ENCODE data around the gene NUMBL.

The NUMBL gene

DNA sequence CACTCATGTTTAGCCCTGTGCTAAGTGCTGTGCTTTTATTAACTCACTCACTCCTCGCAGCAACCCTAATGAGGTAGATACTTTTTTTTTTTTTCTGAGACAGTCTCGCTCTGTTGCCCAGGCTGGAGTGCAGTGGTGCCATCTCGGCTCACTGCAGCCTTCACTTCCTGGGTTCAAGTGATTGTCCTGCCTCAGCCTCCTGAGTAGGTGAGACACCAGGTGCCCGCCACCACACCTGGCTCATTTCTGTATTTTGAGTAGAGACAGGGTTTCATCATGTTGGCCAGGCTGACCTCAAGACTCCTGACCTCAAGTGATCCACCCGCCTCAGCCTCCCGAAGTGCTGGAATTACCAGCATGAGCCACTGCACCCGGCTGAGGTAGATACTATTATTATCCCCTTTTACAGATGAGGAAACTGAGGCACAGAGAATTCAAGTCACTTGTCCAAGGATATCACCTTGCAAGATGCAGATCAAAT is 29.0 kb upstream of the NUMBL start:
- H3K27ac Mint-ChIP-seq: peak overlapping the region; percentile 47

DNA sequence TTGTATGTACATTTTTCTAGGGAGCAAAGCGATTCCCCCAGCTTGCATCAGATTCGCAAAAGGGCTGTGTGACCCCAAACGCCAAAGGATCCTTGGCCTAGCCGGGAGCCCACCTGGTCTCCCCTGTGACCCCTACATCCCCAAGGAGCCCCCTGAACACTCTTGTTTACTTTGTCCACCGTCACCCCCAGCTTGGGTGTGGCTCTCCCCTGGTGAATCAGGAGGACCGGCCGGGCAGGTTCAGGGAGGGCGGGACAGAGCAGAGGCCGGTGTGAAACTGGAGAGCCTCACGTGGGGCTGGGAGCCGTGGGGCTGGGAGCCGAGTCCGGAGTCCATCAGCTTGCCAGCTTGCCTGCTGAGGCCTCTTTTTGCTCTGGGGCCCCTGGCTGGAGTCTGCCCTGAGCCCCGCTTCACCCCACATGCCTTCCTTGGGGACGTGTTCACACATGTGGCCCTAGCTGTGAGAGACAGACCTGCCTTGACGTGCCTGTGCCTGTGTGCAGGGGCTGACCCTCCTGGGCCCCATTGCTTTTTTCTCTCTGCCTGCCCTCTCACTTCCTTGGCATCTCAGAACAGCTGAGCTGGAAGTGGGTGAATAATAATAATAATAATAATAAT is 28.4 kb upstream of the NUMBL start:
- no peak for ATAC-seq
- Mint-ChIP-seq H3K4me1 (peaks cover 78% of the 10 kb centered on the region), H3K36me3 (peaks cover 37% of the 10 kb centered on the region), H3K4me3 (peak overlapping the region; percentile 77), H3K9me3 (no peaks in the 10 kb centered on the region), H3K27me3 (no peaks in the 10 kb centered on the region), H3K27ac (peak overlapping the region; percentile 47)

More for the DNA sequence above, 29.0 kb upstream of the NUMBL start:
- no peaks in the 10 kb centered on the region for H3K9me3 Mint-ChIP-seq
- no peaks in the 10 kb centered on the region for H3K27me3 Mint-ChIP-seq
- no peak for ATAC-seq
- H3K4me3 Mint-ChIP-seq: peak overlapping the region; percentile 77
- peaks cover 41% of the 10 kb centered on the region for H3K36me3 Mint-ChIP-seq
- peaks cover 72% of the 10 kb centered on the region for H3K4me1 Mint-ChIP-seq

DNA sequence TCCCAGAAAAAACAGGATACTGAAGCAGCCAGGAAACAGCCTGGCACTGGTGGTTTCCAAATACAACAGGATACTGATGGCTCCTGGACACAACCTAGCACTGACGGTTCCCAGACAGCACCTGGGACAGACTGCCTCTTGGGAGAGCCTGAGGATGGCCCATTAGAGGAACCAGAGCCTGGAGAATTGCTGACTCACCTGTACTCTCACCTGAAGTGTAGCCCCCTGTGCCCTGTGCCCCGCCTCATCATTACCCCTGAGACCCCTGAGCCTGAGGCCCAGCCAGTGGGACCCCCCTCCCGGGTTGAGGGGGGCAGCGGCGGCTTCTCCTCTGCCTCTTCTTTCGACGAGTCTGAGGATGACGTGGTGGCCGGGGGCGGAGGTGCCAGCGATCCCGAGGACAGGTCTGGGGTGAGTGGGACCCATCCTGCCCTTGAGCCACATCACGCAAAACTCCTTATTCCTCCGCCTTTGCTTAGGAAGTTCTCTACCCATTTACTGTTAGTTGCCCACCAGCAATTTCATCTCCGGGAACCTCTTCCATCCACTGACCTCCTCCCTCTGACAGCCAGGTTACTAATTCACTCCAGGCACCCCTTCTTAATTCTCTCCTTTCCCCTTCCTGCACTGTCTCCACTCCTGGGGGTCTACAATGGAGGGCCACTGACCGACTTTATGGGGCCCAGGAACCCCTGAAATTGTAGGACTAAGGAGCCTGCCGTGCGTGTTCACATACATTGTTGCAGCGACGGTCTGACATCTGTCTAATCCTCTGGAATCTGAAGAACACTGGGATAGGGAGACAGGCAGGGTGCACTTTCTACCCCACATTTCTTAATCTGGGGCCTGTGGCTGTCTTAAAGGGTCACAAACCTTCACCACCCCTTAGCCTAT is 27.7 kb upstream of the NUMBL start:
- Mint-ChIP-seq H3K27ac (peak overlapping the region; percentile 83), H3K9me3 (no peaks in the 10 kb centered on the region), H3K4me3 (peak overlapping the region; percentile 77), H3K4me1 (peaks cover 75% of the 10 kb centered on the region), H3K27me3 (no peaks in the 10 kb centered on the region), H3K36me3 (peaks cover 34% of the 10 kb centered on the region)
- ATAC-seq: no peak

DNA sequence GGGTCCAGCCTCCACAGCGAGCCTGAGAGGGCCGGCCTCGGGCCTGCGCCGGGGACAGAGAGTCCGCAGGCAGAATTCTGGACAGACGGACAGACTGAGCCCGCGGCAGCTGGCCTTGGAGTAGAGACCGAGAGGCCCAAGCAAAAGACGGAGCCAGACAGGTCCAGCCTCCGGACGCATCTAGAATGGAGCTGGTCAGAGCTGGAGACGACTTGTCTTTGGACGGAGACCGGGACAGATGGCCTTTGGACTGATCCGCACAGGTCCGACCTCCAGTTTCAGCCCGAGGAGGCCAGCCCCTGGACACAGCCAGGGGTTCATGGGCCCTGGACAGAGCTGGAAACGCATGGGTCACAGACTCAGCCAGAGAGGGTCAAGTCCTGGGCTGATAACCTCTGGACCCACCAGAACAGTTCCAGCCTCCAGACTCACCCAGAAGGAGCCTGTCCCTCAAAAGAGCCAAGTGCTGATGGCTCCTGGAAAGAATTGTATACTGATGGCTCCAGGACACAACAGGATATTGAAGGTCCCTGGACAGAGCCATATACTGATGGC is 27.0 kb upstream of the NUMBL start:
- Mint-ChIP-seq H3K9me3 (no peaks in the 10 kb centered on the region), H3K4me1 (peaks cover 70% of the 10 kb centered on the region), H3K36me3 (peaks cover 26% of the 10 kb centered on the region), H3K27me3 (no peaks in the 10 kb centered on the region), H3K4me3 (peak overlapping the region; percentile 77), H3K27ac (peak overlapping the region; percentile 83)
- no peak for ATAC-seq

DNA sequence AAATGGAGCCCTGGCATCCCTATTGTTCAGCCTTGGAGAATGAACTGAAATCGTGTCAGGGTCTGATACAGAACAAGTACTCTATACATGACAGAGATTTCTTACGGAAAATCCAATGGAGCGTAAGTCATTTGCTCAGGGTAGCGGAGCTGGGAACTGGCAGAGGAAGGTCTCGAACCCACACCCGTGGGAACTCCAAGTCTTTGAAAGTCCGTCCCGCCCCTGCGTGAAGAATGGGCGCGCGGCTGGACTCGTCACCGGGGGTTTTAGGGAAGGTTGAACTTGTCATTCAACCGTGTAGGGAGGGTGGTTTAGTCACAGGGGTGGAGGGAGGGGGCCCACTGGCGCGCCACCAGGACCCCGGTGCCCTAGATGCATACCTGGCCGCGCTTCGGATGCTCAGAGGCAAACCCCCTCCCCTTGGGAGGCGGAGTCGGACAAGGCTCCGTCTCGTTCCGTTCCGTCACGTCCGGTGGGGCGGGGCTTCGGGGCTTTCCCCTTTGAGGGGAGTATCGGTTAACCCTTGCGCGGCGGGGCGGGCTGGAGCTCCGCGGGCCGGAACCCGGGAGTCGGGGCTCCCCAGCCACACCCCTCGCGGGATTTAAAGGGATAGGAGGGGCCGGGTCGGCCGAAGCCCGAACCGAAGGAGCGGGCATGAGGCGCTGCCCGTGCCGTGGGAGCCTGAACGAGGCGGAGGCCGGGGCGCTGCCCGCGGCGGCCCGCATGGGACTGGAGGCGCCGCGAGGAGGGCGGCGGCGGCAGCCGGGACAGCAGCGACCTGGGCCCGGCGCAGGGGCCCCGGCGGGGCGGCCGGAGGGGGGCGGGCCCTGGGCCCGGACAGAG is 26.3 kb upstream of the NUMBL start, which contains the start of the genes COQ8B and ITPKC:
TSS of gene COQ8B (minus strand) at position 405 of the 843 bp plus-strand sequence. CDS start 2,254 bp downstream, outside the sequence.
TSS of gene ITPKC (plus strand) at position 631 of the 843 bp plus-strand sequence. CDS start at position 655, 24 bp downstream.
- Mint-ChIP-seq H3K36me3 (peaks cover 21% of the 10 kb centered on the region), H3K4me1 (peaks cover 63% of the 10 kb centered on the region), H3K27ac (peak within 1 kb of the TSS; percentile 83), H3K4me3 (peak within 1 kb of the TSS; percentile 84), H3K9me3 (no peaks in the 10 kb centered on the region), H3K27me3 (no peaks in the 10 kb centered on the region)
- peak; percentile 92 for ATAC-seq

DNA sequence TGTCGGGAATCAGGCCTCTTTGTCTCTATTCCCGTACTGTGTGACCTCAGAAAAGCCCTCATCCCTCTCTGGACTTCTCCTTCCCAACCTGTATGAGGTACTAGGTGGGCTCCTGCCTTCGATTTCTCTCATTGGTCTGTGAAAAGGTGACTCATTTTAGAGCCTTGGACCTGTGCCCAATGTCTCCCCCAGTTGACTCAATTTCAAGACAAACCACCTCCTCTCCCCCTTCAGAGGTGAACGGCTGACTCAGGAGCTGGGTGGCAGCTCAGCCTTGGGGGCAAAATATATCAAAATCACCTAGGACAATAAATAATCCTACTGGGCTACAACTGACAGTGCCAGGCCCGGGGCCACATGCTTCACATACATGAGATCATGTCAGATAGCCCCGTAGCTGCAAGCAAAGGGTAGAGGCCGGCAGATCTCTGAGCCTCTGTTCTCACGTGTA is 25.6 kb upstream of the NUMBL start:
- peaks cover 21% of the 10 kb centered on the region for H3K36me3 Mint-ChIP-seq
- peak overlapping the region; percentile 84 for H3K4me3 Mint-ChIP-seq
- H3K9me3 Mint-ChIP-seq: no peaks in the 10 kb centered on the region
- peaks cover 62% of the 10 kb centered on the region for H3K4me1 Mint-ChIP-seq
- peak overlapping the region; percentile 83 for H3K27ac Mint-ChIP-seq
- H3K27me3 Mint-ChIP-seq: no peaks in the 10 kb centered on the region
- no peak for ATAC-seq

DNA sequence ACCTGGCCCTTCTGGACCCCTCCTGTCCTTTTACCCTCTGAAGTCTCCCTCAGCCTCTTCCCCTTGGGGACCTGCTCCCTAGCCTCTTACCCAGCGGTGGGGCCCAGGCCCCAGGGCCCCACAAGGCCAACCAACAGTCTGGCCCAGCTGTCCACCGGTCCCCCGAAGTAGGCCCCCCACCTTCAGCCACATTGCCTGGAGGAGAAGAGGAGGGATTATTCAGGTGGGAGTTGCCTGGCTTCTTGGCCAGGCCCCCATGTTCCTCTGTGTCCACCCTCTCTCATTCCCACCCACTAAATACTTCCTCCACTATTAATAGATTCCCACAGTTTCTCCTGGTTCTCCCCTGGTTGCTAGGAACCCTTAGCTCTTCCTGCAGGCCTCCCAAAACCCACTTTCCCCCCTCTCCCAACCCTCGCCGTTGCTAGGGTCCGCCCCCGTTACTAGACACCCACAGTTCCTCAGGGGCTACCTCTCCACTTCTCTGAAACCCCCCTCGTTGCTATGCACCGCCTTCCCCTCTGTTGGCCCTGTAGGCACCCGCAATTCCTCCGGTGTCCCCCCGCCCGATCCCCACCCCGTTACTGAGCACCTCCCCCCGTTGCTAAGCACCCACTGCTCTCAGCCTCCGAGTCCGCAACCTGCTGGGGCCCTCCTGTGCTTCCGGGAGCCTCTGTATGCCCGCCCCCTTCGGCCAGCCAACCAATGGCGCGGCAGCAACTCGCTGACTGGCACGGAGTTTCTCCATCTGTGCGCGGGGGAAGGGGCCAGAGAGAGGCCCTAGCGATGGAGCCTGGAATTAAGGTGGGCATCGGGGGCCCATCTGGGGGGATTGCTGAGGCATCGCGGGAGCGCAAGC is 24.2 kb upstream of the NUMBL start:
- peak; percentile 88 for ATAC-seq
- no peaks in the 10 kb centered on the region for H3K27me3 Mint-ChIP-seq
- H3K9me3 Mint-ChIP-seq: no peaks in the 10 kb centered on the region
- peak overlapping the region; percentile 84 for H3K4me3 Mint-ChIP-seq
- peak overlapping the region; percentile 83 for H3K27ac Mint-ChIP-seq
- peaks cover 25% of the 10 kb centered on the region for H3K36me3 Mint-ChIP-seq
- peaks cover 55% of the 10 kb centered on the region for H3K4me1 Mint-ChIP-seq

DNA sequence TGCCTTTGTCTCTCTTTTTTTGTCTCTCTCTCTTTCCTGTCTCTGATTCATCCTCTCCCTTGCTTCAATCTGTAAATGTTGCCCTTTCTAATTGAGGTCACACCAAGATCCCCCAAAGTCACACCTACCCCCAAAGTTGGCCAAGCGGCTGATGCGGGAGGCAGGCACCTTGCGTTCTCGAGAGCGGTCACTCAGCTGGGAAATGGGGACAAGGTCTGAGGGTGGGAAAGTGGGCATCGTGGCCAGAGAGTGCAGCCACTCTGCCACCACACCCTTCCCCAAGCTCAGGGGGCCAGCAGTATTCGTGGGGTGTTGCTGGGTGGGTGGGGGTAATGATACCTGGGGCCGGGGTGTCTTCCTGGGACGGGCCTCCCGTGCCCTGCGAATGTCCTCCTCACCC is 23.5 kb upstream of the NUMBL start:
- H3K9me3 Mint-ChIP-seq: no peaks in the 10 kb centered on the region
- H3K27me3 Mint-ChIP-seq: no peaks in the 10 kb centered on the region
- peak overlapping the region; percentile 83 for H3K27ac Mint-ChIP-seq
- no peak for ATAC-seq
- peaks cover 32% of the 10 kb centered on the region for H3K36me3 Mint-ChIP-seq
- peaks cover 49% of the 10 kb centered on the region for H3K4me1 Mint-ChIP-seq
- H3K4me3 Mint-ChIP-seq: peak overlapping the region; percentile 84

DNA sequence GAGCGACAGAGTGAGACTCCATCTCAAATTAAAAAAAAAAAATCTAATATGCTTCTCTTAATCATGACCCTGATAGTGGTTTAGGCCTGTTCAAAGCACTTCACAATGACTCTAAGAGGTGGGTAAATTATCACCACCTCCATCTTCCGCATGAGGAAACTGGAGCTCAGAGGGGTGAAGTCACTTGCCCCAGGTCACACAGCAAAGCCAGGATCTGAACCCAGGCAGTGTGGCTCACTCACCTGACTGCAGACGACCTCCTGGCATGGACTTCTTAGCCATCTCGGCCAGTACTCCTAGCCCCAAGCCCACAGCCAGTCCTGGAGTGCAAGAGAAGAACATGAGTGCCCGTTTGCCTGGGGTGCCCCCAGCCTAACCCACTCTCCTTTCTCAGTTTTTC is 19.4 kb upstream of the NUMBL start:
- no peak for ATAC-seq
- H3K36me3 Mint-ChIP-seq: peaks cover 58% of the 10 kb centered on the region
- H3K9me3 Mint-ChIP-seq: no peaks in the 10 kb centered on the region
- no peak overlapping the region for H3K4me3 Mint-ChIP-seq
- H3K27ac Mint-ChIP-seq: no peak overlapping the region
- H3K27me3 Mint-ChIP-seq: no peaks in the 10 kb centered on the region
- peaks cover 24% of the 10 kb centered on the region for H3K4me1 Mint-ChIP-seq

DNA sequence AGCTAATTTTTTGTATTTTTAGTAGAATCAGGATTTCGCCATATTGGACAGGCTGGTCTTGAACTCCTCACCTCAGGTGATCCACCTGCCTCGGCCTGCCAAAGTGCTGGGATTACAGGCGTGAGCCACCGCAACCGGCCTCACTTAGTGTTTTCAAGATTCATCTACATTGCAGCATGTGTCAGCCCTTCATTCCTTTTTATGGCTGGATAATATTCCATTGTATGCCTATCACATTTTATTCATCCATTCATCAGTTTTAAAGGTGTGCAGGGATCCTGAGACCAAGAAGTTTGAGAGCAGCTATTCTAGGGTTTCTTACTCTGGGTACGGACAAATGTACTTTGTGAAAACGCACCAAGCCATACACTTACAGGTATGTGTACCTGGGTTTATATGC is 17.2 kb upstream of the NUMBL start:
- ATAC-seq: no peak
- H3K27ac Mint-ChIP-seq: no peak overlapping the region
- no peaks in the 10 kb centered on the region for H3K9me3 Mint-ChIP-seq
- H3K27me3 Mint-ChIP-seq: no peaks in the 10 kb centered on the region
- H3K4me1 Mint-ChIP-seq: peaks cover 12% of the 10 kb centered on the region
- H3K4me3 Mint-ChIP-seq: no peak overlapping the region
- peaks cover 68% of the 10 kb centered on the region for H3K36me3 Mint-ChIP-seq

DNA sequence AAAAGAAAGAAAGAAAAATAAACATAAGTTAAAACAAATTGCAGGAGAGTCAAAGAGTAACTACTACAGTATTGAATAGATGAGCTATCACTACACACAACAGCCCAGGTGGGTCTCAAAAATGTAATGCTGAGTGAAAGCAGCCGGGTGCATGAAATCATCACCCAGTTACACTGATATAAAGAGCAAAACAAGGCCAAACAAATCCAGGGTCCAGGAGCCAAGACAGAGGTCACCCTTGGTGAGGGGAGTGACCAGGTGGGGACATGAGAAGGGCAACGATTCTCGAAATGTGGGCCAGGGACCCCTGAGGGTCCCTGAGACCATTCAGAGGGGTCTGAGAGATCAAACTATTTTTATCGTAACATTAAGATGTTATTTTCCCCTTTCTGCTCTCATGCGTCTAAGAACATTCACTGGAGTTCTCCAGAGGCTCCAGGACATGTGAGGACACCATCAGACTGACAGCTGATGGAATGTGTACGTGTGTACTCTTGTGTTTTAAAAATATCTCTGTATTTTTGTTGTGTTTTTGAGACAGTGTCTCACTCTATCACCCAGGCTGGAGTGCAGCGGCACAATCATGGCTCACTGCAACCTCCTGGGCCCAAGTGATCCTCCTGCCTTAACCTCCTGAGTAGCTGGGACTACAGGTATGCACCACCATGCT is 15.6 kb upstream of the NUMBL start:
- Mint-ChIP-seq H3K9me3 (no peaks in the 10 kb centered on the region), H3K36me3 (peaks cover 74% of the 10 kb centered on the region), H3K4me1 (peaks cover 5% of the 10 kb centered on the region), H3K27ac (no peak overlapping the region), H3K4me3 (no peak overlapping the region), H3K27me3 (no peaks in the 10 kb centered on the region)
- no peak for ATAC-seq

DNA sequence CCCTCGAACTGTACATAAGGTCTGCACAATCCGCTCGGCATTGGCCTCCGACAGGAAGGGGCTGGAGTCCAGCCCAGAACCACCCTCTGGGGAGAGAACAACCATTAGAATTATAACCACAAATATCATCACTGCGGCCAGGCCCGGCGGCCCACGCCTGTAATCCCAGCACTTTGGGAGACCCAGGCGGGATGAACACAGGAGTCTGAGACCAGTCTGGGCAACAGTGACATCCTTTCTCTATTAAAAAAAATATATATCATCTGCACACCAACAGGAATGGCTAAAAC is 14.9 kb upstream of the NUMBL start:
- Mint-ChIP-seq H3K9me3 (no peaks in the 10 kb centered on the region), H3K4me3 (no peak overlapping the region), H3K27ac (no peak overlapping the region), H3K36me3 (peaks cover 74% of the 10 kb centered on the region), H3K4me1 (peaks cover under 1% of the 10 kb centered on the region), H3K27me3 (no peaks in the 10 kb centered on the region)
- ATAC-seq: no peak

DNA sequence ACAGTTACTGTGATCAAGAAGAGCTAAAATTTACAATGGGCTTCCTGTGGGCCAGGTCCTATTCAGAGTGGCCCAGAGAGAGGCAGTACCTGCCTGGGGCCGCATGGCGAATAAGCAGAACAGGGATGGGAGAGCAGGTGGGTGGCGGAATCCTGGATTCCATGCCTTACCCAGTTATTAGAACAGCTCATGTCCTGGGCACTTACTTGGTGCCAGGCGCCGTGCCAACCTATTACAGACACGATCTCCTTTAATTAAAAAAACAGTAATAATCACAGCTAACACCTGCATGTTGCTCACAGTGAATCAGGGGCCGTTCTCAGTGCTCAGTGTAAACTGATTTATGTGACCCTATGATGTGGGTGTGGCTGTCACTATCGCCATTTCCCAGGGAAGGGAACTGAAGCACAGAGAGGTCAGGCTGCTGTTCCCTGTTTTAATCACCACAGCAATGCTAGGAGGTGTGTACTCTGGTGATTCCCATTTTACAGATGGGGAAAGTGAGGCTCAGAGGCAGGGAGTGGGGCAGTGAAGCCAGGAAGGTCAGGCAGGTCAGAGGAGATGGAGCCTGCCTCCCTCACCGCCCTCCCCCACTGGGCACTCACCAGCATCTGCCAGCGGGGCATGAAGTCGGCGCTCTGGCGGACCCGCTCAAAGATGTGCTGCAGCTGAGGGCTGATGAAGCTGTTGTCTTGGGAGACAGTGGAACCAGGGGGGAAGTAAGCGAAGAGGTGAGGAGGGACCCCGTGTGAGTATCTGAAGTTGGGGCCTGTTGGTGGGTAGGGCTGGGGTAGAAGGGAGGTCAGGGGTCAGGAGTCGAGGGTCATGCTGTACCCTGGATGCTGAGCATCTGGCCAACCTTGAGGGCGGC is 14.3 kb upstream of the NUMBL start:
- Mint-ChIP-seq H3K27ac (no peak overlapping the region), H3K36me3 (peaks cover 69% of the 10 kb centered on the region), H3K4me3 (no peak overlapping the region), H3K9me3 (no peaks in the 10 kb centered on the region), H3K4me1 (no peaks in the 10 kb centered on the region), H3K27me3 (no peaks in the 10 kb centered on the region)
- ATAC-seq: no peak
